Mesenchymal stem cell (in vitro differentiated cells and primary cell): Measurements from ENCODE around the gene HPSE2.

Experiments used
- DNase-seq: peaks from one replicate; pipeline ENCODE4 v3.0.0-alpha.2; 2013
- H2AFZ ChIP-seq: one replicate; pipeline ENCODE4 v1.6.1; 2013; ENCODE audit warnings: low read depth, mild to moderate bottlenecking, control low read depth, inconsistent platforms, low read length, moderate library complexity
- H2AK5ac ChIP-seq: 2 replicates; pipeline ENCODE4 v1.6.1; 2013; ENCODE audit warnings: low read length, moderate library complexity, mild to moderate bottlenecking, inconsistent platforms; ENCODE audit not compliant: severe bottlenecking
- H2BK120ac ChIP-seq: one replicate; pipeline ENCODE4 v1.6.1; 2013; ENCODE audit warnings: low read depth, mild to moderate bottlenecking, inconsistent platforms, low read length, moderate library complexity
- H2BK12ac ChIP-seq, 2 experiments: one replicate each; pipeline ENCODE4 v1.6.1; 2013; ENCODE audit warnings: inconsistent platforms in 2 of 2, low read length in 2 of 2, mild to moderate bottlenecking in 2 of 2, moderate library complexity in 2 of 2, control low read depth in 1 of 2
- H2BK15ac ChIP-seq: one replicate; pipeline ENCODE4 v1.6.1; 2013; ENCODE audit warnings: mild to moderate bottlenecking, low read depth, inconsistent platforms; ENCODE audit not compliant: poor library complexity, severe bottlenecking
- H2BK5ac ChIP-seq: 2 replicates; pipeline ENCODE4 v1.6.1; 2013; ENCODE audit warnings: low read depth, mild to moderate bottlenecking, low read length, control low read depth, inconsistent platforms; ENCODE audit not compliant: poor library complexity, severe bottlenecking
- H3K14ac ChIP-seq, 2 experiments: one replicate each; pipeline ENCODE4 v1.6.1; 2013; ENCODE audit warnings: inconsistent platforms in 2 of 2, low read length in 2 of 2, control low read depth in 1 of 2, mild to moderate bottlenecking in 1 of 2, moderate library complexity in 1 of 2
- H3K18ac ChIP-seq, 2 experiments: one replicate each; pipeline ENCODE4 v1.6.1; 2013; ENCODE audit warnings: inconsistent platforms in 2 of 2, low read length in 2 of 2, control low read depth in 1 of 2, low read depth in 1 of 2, mild to moderate bottlenecking in 1 of 2
- H3K23ac ChIP-seq, 2 experiments: one replicate each; pipeline ENCODE4 v1.6.1; 2013; ENCODE audit warnings: inconsistent platforms in 2 of 2, low read length in 2 of 2, mild to moderate bottlenecking in 2 of 2, moderate library complexity in 2 of 2, control low read depth in 1 of 2
- H3K27ac ChIP-seq: 2 replicates; pipeline ENCODE4 v1.5.1; 2013; ENCODE audit warnings: mild to moderate bottlenecking, moderate library complexity, low read length, control low read depth, inconsistent platforms; ENCODE audit not compliant: poor library complexity, severe bottlenecking
- H3K27me3 ChIP-seq, 2 experiments: 2 replicates each; pipeline versions ENCODE4 v1.6.1 to v1.7.0; 2013; ENCODE audit warnings: low read length in 2 of 2, mild to moderate bottlenecking in 2 of 2, moderate library complexity in 2 of 2, control low read depth in 1 of 2, inconsistent platforms in 1 of 2; ENCODE audit not compliant: control insufficient read depth in 1 of 2, insufficient read depth in 1 of 2
- H3K36me3 ChIP-seq, 2 experiments: 2 replicates each; pipeline versions ENCODE4 v1.6.1 to v1.7.0; 2013; ENCODE audit warnings: low read length in 2 of 2, control low read depth in 1 of 2, inconsistent platforms in 1 of 2, low read depth in 1 of 2, mild to moderate bottlenecking in 1 of 2; ENCODE audit not compliant: insufficient read depth in 2 of 2, control insufficient read depth in 1 of 2
- H3K4ac ChIP-seq, 2 experiments: one replicate each; pipeline ENCODE4 v1.6.1; 2013; ENCODE audit warnings: inconsistent platforms in 2 of 2, low read length in 2 of 2, mild to moderate bottlenecking in 2 of 2, moderate library complexity in 2 of 2, control low read depth in 1 of 2, low read depth in 1 of 2
- H3K4me1 ChIP-seq: 2 replicates; pipeline ENCODE4 v1.6.1; 2013; ENCODE audit warnings: low read depth, low read length, control low read depth; ENCODE audit not compliant: control insufficient read depth, insufficient read depth
- H3K4me2 ChIP-seq: 2 replicates; pipeline ENCODE4 v1.6.1; 2013; ENCODE audit warnings: low read length, mild to moderate bottlenecking, inconsistent platforms; ENCODE audit not compliant: poor library complexity, severe bottlenecking
- H3K4me3 ChIP-seq, 2 experiments: 2 replicates each; pipeline versions ENCODE4 v1.5.1 to v1.7.0; 2013; ENCODE audit warnings: low read length in 2 of 2, mild to moderate bottlenecking in 2 of 2, control low read depth in 1 of 2, low read depth in 1 of 2; ENCODE audit not compliant: insufficient read depth in 1 of 2
- H3K79me1 ChIP-seq: replicated peaks from 2 replicates; pipeline ENCODE4 v1.6.1; 2013; ENCODE audit warnings: mild to moderate bottlenecking, control low read depth, low read length, inconsistent platforms; ENCODE audit not compliant: poor library complexity, severe bottlenecking
- H3K9ac ChIP-seq: 2 replicates; pipeline ENCODE4 v1.7.0; 2013; ENCODE audit warnings: mild to moderate bottlenecking, low read length, moderate library complexity
- H3K9me3 ChIP-seq: 2 replicates; pipeline ENCODE4 v1.7.0; 2013; ENCODE audit warnings: mild to moderate bottlenecking, low read length; ENCODE audit not compliant: control insufficient read depth
- H4K8ac ChIP-seq: one replicate; pipeline ENCODE4 v1.6.1; 2013; ENCODE audit warnings: inconsistent platforms, mild to moderate bottlenecking, low read length, moderate library complexity
- H4K91ac ChIP-seq: one replicate; pipeline ENCODE4 v1.6.1; 2013; ENCODE audit warnings: mild to moderate bottlenecking, low read length, inconsistent platforms
- WGBS: methylation state at CpG from one replicate; pipeline ENCODE4 v1.1.7; 2013; ENCODE audit warnings: mixed read lengths; 5-methylcytosine and 5-hydroxymethylcytosine counted together

HPSE2 gene

DNA sequence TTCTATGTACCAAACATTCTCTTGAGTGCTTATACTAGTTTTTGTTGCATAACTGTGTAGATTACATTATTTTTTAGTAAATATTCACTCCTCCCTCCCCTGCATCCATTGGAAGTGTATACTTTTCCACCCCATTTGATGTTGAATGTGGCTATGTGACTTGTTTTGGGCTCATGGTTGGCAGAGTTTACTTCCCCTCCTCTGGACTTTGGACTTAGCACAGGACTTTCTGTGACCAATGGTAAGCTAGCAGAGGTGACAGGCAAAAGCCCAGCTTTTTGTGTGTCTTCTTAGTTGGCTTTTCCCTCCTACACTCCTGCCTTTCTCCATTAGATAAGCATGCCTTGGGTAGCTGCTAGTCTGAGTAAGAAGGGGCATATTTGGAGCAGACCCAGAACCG lies 353.9 kb downstream of the HPSE2 start:
- H4K91ac ChIP-seq = no peak overlapping the region
- no peak overlapping the region for H2BK12ac ChIP-seq
- no peak for DNase-seq
- H3K9me3 ChIP-seq = no peaks in the 10 kb centered on the region
- H3K4me2 ChIP-seq = no peak overlapping the region
- H3K14ac ChIP-seq = no peak overlapping the region
- WGBS = 94% methylated on average over 1 of the region's 1 CpG
- no peaks in the 10 kb centered on the region for H3K79me1 ChIP-seq
- no peaks in the 10 kb centered on the region for H3K4me1 ChIP-seq
- no peaks in the 10 kb centered on the region for H3K36me3 ChIP-seq
- H3K18ac ChIP-seq = no peak overlapping the region
- no peak overlapping the region for H2AFZ ChIP-seq
- H3K4me3 ChIP-seq = no peak overlapping the region
- H3K9ac ChIP-seq = no peak overlapping the region
- H3K4ac ChIP-seq = no peak overlapping the region
- H4K8ac ChIP-seq = no peak overlapping the region
- H3K27me3 ChIP-seq = no peaks in the 10 kb centered on the region
- no peak overlapping the region for H2BK120ac ChIP-seq
- no peak overlapping the region for H3K27ac ChIP-seq
- no peak overlapping the region for H2BK5ac ChIP-seq
- H2AK5ac ChIP-seq = no peak overlapping the region
- H2BK15ac ChIP-seq = no peak overlapping the region
- no peak overlapping the region for H3K23ac ChIP-seq

DNA sequence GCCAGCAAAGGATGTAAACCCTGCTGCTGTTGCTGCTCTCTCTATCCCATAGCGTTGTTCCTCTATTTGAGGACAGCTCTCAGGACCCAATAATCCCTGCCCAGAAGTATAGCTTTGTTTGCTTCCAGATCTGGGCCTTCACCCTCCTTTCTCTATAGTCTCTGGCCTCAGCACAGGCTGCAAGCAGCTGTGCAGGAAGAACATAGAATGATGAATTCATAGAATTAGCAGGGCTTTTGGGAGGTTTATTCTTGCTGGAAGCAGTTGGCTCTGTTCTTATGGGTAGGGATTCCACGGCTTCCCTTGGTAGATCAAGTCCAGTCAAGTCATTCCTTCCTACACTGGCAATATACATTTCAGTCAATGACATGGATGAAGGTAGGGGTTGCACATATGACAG lies 354.7 kb downstream of the HPSE2 start:
- 88% methylated on average over 2 of the region's 2 CpGs for WGBS
- no peaks in the 10 kb centered on the region for H3K79me1 ChIP-seq
- H3K4me2 ChIP-seq = no peak overlapping the region
- H3K9ac ChIP-seq = no peak overlapping the region
- no peak overlapping the region for H2BK120ac ChIP-seq
- no peak overlapping the region for H3K4me3 ChIP-seq
- peak overlapping the region; percentile 23 for H2BK15ac ChIP-seq
- no peaks in the 10 kb centered on the region for H3K36me3 ChIP-seq
- no peak overlapping the region for H2BK5ac ChIP-seq
- no peak overlapping the region for H3K4ac ChIP-seq
- no peaks in the 10 kb centered on the region for H3K4me1 ChIP-seq
- H2AFZ ChIP-seq = no peak overlapping the region
- no peak overlapping the region for H4K91ac ChIP-seq
- no peak overlapping the region for H2AK5ac ChIP-seq
- no peaks in the 10 kb centered on the region for H3K9me3 ChIP-seq
- DNase-seq = no peak
- peak overlapping the region in 1 of 2 experiments; percentile 70 for H3K18ac ChIP-seq
- no peak overlapping the region for H3K14ac ChIP-seq
- no peak overlapping the region for H3K27ac ChIP-seq
- no peak overlapping the region for H3K23ac ChIP-seq
- H4K8ac ChIP-seq = no peak overlapping the region
- no peak overlapping the region for H2BK12ac ChIP-seq
- no peaks in the 10 kb centered on the region for H3K27me3 ChIP-seq

DNA sequence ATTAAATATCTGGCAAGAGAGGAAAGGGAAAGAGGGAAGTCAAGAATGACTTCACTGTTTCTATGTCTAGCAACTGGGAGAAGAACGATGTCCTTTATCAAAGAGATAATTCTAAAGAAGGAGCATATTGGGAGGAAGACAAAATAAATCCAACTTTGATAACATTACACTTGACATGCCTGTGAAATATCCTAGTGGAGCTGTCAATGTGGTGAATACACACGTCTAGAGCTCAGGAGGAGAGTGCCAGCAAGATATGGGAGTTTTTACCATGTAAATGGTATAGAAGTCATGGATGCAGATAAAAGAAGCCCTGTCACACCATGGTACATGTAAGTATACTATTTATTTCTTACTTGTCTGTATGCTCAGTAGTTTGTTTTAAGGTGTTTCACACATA lies 356.7 kb downstream of the HPSE2 start:
- Histone ChIP-seq H3K27ac (no peak overlapping the region), H3K4ac (no peak overlapping the region), H3K36me3 (no peaks in the 10 kb centered on the region), H4K8ac (no peak overlapping the region), H2AFZ (no peak overlapping the region), H3K18ac (no peak overlapping the region), H2BK5ac (no peak overlapping the region), H3K9me3 (no peaks in the 10 kb centered on the region), H2BK120ac (no peak overlapping the region), H3K14ac (no peak overlapping the region), H2AK5ac (no peak overlapping the region), H2BK15ac (no peak overlapping the region), H2BK12ac (no peak overlapping the region), H3K4me1 (no peaks in the 10 kb centered on the region), H3K9ac (no peak overlapping the region), H3K23ac (no peak overlapping the region), H3K4me2 (no peak overlapping the region), H3K27me3 (no peaks in the 10 kb centered on the region), H3K4me3 (no peak overlapping the region), H3K79me1 (no peaks in the 10 kb centered on the region), H4K91ac (no peak overlapping the region)
- 46% methylated on average over 1 of the region's 2 CpGs for WGBS
- peak; percentile 26 for DNase-seq

DNA sequence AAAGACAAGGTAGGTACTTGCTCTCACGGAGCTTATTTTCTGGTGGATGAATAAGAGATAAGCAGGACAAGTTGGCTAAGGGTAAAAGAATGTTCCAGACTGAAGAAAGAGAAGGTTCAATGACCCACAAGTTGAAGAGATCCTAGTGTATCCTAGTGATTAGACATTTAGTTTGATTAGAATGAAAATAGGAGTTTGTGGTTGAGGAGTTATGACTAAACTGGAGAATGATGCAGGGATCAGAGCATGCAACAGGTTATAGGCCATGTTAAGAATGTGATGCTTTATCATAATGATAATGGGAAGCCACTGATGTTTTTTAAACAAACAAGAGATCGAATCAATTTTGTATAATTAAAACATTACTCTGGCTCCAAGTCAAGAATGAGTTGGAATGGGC lies 357.2 kb downstream of the HPSE2 start:
- no peaks in the 10 kb centered on the region for H3K27me3 ChIP-seq
- WGBS = 38% methylated on average over 1 of the region's 2 CpGs
- no peak overlapping the region for H2BK120ac ChIP-seq
- no peak overlapping the region for H3K9ac ChIP-seq
- no peak overlapping the region for H2BK15ac ChIP-seq
- H3K4ac ChIP-seq = no peak overlapping the region
- no peaks in the 10 kb centered on the region for H3K4me1 ChIP-seq
- no peak overlapping the region for H3K4me2 ChIP-seq
- no peaks in the 10 kb centered on the region for H3K9me3 ChIP-seq
- H3K79me1 ChIP-seq = no peaks in the 10 kb centered on the region
- no peak overlapping the region for H2AFZ ChIP-seq
- no peak overlapping the region for H3K27ac ChIP-seq
- no peak overlapping the region for H3K23ac ChIP-seq
- no peak overlapping the region for H3K18ac ChIP-seq
- DNase-seq = peak; percentile 43
- no peak overlapping the region for H2AK5ac ChIP-seq
- no peak overlapping the region for H4K91ac ChIP-seq
- no peak overlapping the region for H2BK12ac ChIP-seq
- no peak overlapping the region for H4K8ac ChIP-seq
- H3K14ac ChIP-seq = no peak overlapping the region
- H2BK5ac ChIP-seq = no peak overlapping the region
- no peak overlapping the region for H3K4me3 ChIP-seq
- H3K36me3 ChIP-seq = no peaks in the 10 kb centered on the region
